GM18873 (cell line): ENCODE data around the gene MEGF9.

Experiments
- ATAC-seq: cut with Tn5 transposase; IDR thresholded peaks from one replicate; pipeline ENCODE4 v1.9.1; 2021; ENCODE audit warnings: mild to moderate bottlenecking, moderate library complexity, moderate number of reproducible peaks; ENCODE audit not compliant: unreplicated experiment, low FRiP score

Gene MEGF9

DNA sequence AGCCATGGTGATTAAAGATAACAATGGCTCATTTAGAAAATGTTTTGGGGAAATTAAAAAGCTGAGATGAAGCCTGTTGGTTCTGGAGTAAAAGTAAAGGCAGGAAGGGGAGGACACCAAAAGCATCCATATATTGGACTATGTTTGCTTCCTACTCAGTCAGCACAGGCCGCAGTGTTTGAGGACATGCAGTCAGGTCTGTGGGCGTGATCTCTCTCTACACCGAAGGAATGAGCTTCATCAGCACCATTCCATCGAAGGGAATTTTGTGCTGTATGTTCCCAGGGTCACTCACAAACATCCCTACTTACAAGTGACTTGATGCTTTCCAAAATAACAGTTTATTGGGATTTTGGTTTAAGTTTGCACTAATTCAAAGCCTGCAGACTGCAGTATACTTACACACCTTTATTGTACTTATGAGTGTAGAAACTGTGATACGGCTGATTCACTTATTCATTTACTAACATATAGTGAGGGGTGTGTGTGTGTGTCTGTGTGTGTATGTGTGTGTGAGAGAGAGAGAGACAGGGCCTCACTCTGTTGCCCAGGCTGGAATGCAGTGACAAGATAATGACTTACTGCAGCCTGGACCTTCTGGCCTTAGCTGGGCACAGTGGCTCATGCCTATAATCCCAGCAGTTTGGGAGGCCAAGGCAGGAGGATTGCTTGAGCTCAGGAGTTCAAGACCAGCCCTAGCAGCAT lies 120.9 kb downstream of the MEGF9 start:
- no peak for ATAC-seq

DNA sequence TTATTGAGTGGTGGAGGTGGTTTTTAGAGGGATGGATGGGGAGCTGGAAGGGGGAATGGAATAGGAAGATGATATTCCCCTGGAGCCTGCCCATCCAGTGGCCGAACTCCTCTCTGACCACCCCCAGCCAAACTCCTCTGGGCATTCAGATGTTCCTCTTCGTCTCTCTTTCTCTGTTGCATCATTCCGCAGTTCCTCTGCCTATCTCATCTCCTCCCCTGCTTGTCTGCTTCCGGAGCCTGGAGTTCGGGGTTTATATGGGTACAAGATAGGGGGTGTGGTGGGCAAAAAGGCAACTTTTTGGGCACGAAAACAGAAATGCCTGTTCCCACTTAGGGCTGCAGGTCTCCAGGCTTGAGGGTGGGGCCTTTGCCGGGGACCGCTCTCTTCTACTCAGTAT lies 122.1 kb downstream of the MEGF9 start:
- no peak for ATAC-seq

DNA sequence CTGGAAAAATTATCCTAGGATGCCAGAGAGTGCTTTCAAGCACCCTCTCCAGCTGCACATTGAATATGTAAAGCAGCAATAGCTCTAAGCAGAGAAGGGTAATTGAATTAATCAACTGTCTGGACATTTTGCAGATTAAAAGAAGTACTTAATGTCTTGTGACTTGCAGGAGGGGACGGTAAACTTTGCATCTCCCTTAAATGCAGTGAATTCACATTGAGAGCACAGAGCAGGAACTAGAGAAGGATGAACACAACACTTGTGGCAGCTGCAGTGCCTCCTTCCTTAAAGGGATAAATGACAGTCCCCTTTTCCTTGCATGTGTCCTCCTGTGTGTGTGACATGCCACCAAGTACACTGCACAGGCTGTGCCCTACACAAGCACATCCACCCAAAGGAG lies 126.9 kb downstream of the MEGF9 start:
- ATAC-seq, result no peak

DNA sequence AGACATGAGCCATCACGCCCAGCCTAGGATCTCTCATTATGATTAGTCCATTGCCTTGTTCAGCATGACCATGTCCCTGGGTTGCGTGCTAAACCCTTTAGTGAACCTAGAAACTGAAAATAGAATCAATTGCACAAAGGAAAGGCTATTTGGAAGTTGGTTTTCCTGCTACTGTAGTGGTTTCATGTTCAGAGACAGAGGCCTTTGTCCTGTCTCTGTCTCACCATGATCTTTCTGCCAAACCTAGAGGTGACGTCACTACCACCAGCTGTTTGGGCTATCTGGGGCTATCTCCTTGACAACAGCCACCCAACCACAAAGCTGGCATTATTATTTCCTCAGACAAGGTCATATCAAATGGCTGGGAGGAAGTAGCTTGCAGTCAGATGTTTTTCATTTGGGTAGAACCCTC lies 130.3 kb downstream of the MEGF9 start:
- no peak for ATAC-seq

DNA sequence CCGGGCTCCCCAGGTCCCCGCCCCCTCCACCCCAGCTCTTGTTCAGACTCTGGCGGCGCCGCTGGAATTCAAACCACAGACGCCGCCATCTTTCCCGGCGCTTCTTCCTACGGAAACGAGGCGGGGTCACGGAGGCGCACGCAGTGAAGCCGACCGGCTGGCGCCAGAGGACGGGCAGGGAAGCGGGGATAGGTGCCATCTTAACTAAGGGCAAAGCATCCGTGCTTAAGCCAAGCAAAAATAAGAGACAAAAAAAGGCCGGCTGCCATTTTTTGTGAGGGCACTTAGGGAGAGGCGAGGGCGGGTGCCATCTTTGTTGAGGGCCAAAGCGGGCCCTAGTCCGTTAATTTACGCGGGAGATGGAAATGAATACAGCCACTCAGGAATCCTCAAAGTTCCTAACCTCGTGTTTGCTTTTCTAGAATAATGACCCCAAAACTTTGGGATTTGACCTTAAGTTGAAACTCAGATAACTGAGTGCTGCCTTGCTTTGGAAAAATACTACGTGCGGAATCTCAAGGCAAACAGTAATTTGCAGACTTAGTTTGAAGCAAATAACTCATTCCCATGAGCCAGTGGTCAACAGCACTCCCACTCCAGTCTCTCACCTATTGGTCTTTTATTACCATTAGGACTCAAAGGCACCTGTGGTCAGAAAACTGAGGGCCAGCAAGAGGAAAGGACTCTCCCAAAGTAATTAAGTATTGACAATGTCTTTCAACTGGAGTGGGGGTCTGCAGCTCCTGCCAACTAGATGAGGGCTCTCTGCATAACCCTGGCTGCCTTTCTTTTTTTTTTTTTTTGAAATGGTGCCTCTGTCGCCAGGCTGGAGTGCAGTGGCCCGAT lies 134.0 kb downstream of the MEGF9 start, which contains the start of gene CDK5RAP2:
Gene CDK5RAP2 (minus strand): TSS at position 117 of the 846 bp plus-strand sequence. CDS start 189 bp downstream, outside the sequence.
- peak; percentile 93 for ATAC-seq

GRCh38 chr9:120579139-120580050 lies 134.9 kb downstream of the MEGF9 start:
- ATAC-seq, result peak; percentile 21

- no peak for ATAC-seq
Measured at GRCh38 chr9:120574473-120574872, 139.8 kb downstream of the MEGF9 start.

DNA sequence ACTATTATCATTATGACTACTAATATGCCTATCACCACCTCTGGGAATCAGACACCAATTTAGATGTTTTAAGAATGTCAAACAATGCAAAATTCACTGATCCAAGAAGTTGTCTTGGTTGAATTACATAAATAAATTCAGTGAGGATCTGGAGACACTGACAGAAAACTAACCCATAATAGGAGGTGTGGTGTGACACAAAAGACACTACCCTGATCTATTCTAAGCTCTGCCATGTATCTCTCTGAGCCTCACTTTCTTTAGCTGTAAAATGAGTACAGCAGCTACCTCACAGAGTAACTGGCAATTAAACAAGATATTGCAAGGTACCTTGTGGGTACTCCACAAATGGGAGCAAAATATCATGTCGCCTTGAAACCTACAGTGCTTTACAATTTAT lies 141.8 kb downstream of the MEGF9 start:
- ATAC-seq, result no peak

DNA sequence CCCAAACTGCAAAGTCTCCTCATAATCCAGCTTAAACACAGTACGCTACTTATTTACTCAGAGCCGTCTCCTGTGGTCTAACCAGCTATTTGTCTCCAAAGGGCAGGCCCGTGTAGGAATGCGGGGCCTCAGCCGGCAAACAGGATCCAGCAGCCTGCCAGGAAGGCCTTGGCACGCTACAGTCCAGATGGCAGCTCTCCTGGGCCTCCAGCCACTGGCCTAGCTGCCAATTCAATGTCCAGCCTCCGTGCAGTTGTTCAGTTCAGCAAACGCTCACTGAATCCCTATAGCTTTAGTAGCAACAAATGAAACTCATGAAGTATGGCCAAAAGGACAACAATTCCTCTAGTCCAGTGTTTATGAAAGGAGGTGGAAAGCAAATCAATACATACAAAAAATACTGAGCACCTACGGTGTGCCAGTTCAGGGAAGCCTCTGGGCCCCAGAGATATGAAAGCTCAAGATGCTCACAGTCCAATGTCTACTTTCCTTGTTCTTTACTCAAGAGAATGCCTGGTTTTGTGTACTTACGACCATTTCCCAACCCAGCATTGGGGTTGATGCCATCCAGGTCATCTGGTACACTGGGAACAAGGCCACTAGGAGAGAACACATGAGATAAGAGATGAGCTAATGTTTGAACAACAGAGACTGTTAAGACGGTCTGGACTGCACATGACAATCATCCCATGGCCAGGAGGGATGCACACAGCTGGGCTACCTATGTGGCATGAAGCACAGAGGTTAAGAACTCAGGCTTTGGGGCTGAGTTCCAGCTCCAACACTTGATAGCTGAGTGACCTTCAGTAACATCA lies 142.6 kb downstream of the MEGF9 start:
- no peak for ATAC-seq

DNA sequence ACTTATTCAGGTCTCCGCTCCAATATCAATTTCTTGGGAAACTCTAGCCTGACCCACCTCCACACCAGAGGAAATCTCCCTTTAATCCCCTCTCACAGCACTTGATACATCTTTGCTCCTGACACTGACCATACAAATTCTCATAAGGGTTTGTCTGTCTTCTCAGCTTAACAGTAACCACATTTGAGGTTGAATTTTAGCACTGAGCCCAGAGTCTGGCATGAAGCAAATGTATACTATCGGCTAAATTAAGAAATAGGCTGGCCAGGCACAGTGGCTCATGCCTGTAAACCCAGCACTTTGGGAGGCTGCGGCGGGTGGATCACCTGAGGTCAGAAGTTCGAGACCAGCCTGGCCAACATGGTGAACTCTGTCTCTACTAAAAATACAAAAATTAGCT lies 144.0 kb downstream of the MEGF9 start:
- ATAC-seq, result no peak

DNA sequence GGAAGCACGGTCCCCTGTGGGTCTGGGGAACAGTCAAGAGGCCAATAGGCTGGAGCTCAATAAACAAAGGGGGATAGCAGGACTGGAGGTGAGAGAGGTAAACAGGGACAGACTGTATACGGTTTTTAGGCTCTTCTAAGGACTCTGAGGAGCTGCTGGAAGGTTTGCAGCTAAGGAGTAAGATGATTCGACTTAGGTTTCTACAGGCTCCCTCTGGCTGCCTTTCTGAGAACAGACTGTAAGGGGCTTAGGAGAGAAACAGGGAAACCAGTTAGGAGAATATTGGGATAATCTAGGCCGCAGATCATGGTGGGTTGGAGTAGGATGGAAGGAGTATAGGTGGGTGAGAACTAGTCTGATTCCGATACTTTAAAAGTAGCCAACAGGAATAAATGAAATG lies 144.7 kb downstream of the MEGF9 start:
- ATAC-seq, result no peak

GRCh38 chr9:120568816-120569215 lies 145.5 kb downstream of the MEGF9 start:
- no peak for ATAC-seq

GRCh38 chr9:120567874-120568273 lies 146.4 kb downstream of the MEGF9 start:
- no peak for ATAC-seq

GRCh38 chr9:120567081-120567480 lies 147.2 kb downstream of the MEGF9 start:
- ATAC-seq, result no peak

GRCh38 chr9:120564589-120564988 lies 149.7 kb downstream of the MEGF9 start:
- no peak for ATAC-seq

DNA sequence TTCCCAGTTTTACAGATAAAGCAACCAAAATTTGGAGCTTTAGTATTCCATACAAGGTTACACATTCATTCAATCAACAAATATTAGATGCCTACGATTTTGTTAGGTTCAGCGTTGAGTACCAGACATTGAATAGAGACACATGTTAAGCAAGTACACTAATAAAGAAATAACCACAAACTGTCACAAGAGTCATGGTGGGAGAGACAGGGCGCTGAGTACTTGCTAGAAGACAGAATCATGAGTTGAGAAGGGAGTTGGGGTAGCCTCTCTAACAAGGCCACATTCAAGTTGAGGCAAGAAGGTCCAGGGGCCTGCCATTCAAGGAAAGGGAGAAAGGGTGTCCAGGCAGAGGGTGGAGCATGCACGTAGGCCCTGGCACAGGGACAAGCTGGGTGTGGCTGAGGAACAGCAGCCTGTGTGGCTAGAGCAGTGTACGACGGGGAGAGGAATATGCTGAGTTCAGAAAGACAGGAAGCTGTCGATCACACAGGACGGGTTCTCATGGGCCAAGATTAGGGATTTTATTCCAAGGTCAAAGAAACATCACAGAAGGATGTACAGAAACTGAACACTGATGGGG lies 151.3 kb downstream of the MEGF9 start:
- no peak for ATAC-seq

DNA sequence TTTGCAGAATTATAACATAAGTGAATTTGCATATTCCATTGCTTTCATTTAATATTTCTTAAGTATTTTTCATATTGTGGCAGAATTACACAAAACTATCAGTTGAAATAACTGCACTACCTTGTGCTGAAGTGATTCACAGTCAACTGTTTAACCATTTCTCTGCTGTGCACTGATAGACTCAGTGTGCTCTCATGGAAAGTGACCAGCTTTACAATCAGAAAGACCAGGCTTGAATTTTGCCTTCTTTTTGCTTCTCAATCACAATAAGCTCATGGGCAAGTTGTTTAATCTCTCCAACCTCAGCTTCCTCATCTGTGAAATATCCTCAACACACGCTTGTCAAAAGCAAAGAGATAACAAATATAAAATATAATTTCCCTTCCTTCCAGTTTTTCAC lies 152.6 kb downstream of the MEGF9 start:
- no peak for ATAC-seq

- no peak for ATAC-seq
Measured at GRCh38 chr9:120559546-120559945, 154.7 kb downstream of the MEGF9 start.

DNA sequence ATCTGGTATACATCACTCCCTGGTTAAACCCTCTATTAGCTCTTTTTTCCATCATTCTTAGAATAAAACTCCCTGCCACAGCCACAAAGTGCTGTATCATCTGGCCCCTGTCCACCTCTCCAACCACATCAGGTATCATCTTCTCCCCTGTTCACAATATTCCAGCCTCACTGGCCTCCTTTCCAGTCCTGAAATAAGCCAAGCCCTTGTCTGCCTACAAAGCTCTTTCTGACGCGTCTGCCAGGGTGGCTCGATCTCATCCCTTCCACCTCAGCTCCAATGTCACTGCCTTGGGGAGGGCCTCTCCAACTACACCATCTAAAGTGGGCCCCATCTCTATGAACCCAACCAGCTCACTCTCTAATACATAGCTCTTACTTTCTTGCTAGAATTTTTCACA lies 155.8 kb downstream of the MEGF9 start:
- ATAC-seq, result no peak

DNA sequence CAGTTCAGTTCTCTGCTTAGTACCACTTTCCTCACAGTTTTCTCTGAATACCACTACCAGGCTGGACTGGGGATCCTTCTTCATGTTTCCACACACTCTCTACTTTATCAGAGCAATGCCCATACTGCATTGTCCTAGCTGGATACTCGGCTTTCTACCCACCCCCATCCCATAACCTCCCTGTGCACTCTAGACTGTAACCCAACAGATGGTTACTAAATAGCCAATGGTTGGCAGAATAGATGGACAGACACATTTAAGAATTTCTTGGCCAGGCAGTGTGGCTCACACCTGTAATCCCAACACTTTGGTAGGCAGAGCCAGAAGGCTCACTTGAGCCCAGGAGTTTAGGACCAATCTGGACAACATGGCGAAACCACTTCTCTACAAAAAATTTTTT lies 157.1 kb downstream of the MEGF9 start:
- ATAC-seq, result no peak
